ENCODE data around the gene AP4S1.

The AP4S1 gene

GRCh38 chr14:31109257-31109656 lies 83.8 kb downstream of the AP4S1 start:
- H3K79me2 ChIP-seq (ENCODE audit: insufficient read depth, low read length), result no peaks in the 10 kb centered on the region
- no peak overlapping the region for H2AFZ ChIP-seq (ENCODE audit: low read depth, low read length, severe bottlenecking)
- H3F3A ChIP-seq (ENCODE audit: insufficient read depth), result 0 out of 2 replicates have a peak, but pooled peaks cover 9% of the 10 kb centered on the region
- H3K27ac ChIP-seq (ENCODE audit: low read depth, low read length), result no peak overlapping the region
- H4K20me1 ChIP-seq (ENCODE audit: low read depth, low read length), result no peaks in the 10 kb centered on the region
- no peak overlapping the region for H3K4me2 ChIP-seq (ENCODE audit: low read depth, low read length, poor library complexity, severe bottlenecking)
- H3K9ac ChIP-seq (ENCODE audit: low read length), result no peak overlapping the region
- no peaks in the 10 kb centered on the region for H3K9me2 ChIP-seq (replicated peaks; ENCODE audit: insufficient read depth, low read length)
- no peaks in the 10 kb centered on the region for H3K27me3 ChIP-seq (ENCODE audit: low read length)
- TF ChIP-seq CTCF (IDR thresholded peaks at IDR 0.05; ENCODE audit: insufficient read depth, low read length, poor library complexity, severe bottlenecking) (no peak), EZH2phosphoT487 (conservative IDR thresholded peaks at IDR 0.05; ENCODE audit: low read length) (no peak)
- no peaks in the 10 kb centered on the region for H3K9me3 ChIP-seq (ENCODE audit: insufficient read depth, low read length)
- H3K36me3 ChIP-seq (ENCODE audit: low read length), result peaks cover 59% of the 10 kb centered on the region
- H3K4me3 ChIP-seq (ENCODE audit: insufficient read depth, low read length, poor library complexity, severe bottlenecking), result no peak overlapping the region

GRCh38 chr14:31110872-31111271 lies 85.4 kb downstream of the AP4S1 start:
- H3K9me3 ChIP-seq (ENCODE audit: insufficient read depth, low read length), result no peaks in the 10 kb centered on the region
- 0 out of 2 replicates have a peak, but pooled peaks cover 9% of the 10 kb centered on the region for H3F3A ChIP-seq (ENCODE audit: insufficient read depth)
- H3K4me2 ChIP-seq (ENCODE audit: low read depth, low read length, poor library complexity, severe bottlenecking), result no peak overlapping the region
- no peak overlapping the region for H2AFZ ChIP-seq (ENCODE audit: low read depth, low read length, severe bottlenecking)
- no peaks in the 10 kb centered on the region for H4K20me1 ChIP-seq (ENCODE audit: low read depth, low read length)
- no peak overlapping the region for H3K9ac ChIP-seq (ENCODE audit: low read length)
- H3K36me3 ChIP-seq (ENCODE audit: low read length), result peaks cover 62% of the 10 kb centered on the region
- H3K79me2 ChIP-seq (ENCODE audit: insufficient read depth, low read length), result no peaks in the 10 kb centered on the region
- no peak overlapping the region for H3K4me3 ChIP-seq (ENCODE audit: insufficient read depth, low read length, poor library complexity, severe bottlenecking)
- no peak overlapping the region for H3K27ac ChIP-seq (ENCODE audit: low read depth, low read length)
- H3K27me3 ChIP-seq (ENCODE audit: low read length), result no peaks in the 10 kb centered on the region
- no peaks in the 10 kb centered on the region for H3K9me2 ChIP-seq (replicated peaks; ENCODE audit: insufficient read depth, low read length)
- no peak for TF ChIP-seq EZH2phosphoT487 (conservative IDR thresholded peaks at IDR 0.05; ENCODE audit: low read length)
- TF ChIP-seq CTCF (IDR thresholded peaks at IDR 0.05; ENCODE audit: insufficient read depth, low read length, poor library complexity, severe bottlenecking), result no peak

GRCh38 chr14:31113794-31114193 lies 88.3 kb downstream of the AP4S1 start:
- TF ChIP-seq CTCF (IDR thresholded peaks at IDR 0.05; ENCODE audit: insufficient read depth, low read length, poor library complexity, severe bottlenecking), result no peak
- TF ChIP-seq EZH2phosphoT487 (conservative IDR thresholded peaks at IDR 0.05; ENCODE audit: low read length), result no peak
- no peak overlapping the region for H3K9ac ChIP-seq (ENCODE audit: low read length)
- peaks cover 44% of the 10 kb centered on the region for H3K36me3 ChIP-seq (ENCODE audit: low read length)
- H3K27ac ChIP-seq (ENCODE audit: low read depth, low read length), result no peak overlapping the region
- 0 out of 2 replicates have a peak, but pooled peaks cover 9% of the 10 kb centered on the region for H3F3A ChIP-seq (ENCODE audit: insufficient read depth)
- no peak overlapping the region for H3K4me2 ChIP-seq (ENCODE audit: low read depth, low read length, poor library complexity, severe bottlenecking)
- no peaks in the 10 kb centered on the region for H3K79me2 ChIP-seq (ENCODE audit: insufficient read depth, low read length)
- H3K9me3 ChIP-seq (ENCODE audit: insufficient read depth, low read length), result no peaks in the 10 kb centered on the region
- H3K27me3 ChIP-seq (ENCODE audit: low read length), result no peaks in the 10 kb centered on the region
- H4K20me1 ChIP-seq (ENCODE audit: low read depth, low read length), result no peaks in the 10 kb centered on the region
- H3K9me2 ChIP-seq (replicated peaks; ENCODE audit: insufficient read depth, low read length), result no peaks in the 10 kb centered on the region
- H2AFZ ChIP-seq (ENCODE audit: low read depth, low read length, severe bottlenecking), result no peak overlapping the region
- H3K4me3 ChIP-seq (ENCODE audit: insufficient read depth, low read length, poor library complexity, severe bottlenecking), result no peak overlapping the region

All from SU-DHL-6 (cell line).